ENCODE data around the gene NDP.

DNA sequence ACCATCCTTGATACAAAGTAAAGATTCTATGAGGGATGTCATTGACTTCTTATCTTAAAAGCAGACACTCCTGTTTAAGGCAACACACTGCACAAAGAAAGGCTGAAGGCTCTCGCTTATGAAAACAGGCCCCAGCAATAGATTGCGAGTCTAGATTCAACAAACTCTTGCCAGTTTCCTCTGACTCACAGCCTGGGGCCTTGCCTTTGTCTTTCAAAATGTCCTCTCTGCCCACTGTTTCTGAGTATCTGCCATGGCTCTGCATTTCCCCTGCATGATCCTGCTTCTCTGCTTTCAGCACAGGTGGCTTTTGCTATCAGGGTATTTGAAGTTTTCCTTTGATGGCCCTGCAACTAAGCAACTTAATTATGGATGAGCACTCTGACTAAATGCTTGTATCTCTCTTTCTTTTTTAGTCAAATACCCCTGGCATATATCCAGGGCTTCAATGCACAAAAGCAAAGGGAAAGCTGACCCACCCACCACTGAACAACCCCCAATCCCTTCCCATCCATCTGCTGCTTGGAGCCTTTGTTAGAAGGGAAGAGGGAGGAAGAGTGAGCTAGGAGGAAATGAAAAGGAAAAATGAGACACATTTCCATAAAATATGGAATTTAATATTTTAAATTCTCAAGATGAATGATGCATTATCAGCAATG lies 32.2 kb downstream of the NDP start:
- no peak for TF ChIP-seq EZH2 (IDR thresholded peaks at IDR 0.05; ENCODE audit: borderline replicate concordance, insufficient read depth, low read depth, low read length, poor library complexity, severe bottlenecking)
- TF ChIP-seq, protein P1, sequence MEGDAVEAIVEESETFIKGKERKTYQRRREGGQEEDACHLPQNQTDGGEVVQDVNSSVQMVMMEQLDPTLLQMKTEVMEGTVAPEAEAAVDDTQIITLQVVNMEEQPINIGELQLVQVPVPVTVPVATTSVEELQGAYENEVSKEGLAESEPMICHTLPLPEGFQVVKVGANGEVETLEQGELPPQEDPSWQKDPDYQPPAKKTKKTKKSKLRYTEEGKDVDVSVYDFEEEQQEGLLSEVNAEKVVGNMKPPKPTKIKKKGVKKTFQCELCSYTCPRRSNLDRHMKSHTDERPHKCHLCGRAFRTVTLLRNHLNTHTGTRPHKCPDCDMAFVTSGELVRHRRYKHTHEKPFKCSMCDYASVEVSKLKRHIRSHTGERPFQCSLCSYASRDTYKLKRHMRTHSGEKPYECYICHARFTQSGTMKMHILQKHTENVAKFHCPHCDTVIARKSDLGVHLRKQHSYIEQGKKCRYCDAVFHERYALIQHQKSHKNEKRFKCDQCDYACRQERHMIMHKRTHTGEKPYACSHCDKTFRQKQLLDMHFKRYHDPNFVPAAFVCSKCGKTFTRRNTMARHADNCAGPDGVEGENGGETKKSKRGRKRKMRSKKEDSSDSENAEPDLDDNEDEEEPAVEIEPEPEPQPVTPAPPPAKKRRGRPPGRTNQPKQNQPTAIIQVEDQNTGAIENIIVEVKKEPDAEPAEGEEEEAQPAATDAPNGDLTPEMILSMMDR (IDR thresholded peaks at IDR 0.05), result no peak
